NCI-H345 (cell line): ENCODE results near the gene ORM1.

Experiments
- DNase-seq: peaks from one replicate; lab custom pipeline; 2025; lab: John Stamatoyannopoulos, UW

ORM1 gene

DNA sequence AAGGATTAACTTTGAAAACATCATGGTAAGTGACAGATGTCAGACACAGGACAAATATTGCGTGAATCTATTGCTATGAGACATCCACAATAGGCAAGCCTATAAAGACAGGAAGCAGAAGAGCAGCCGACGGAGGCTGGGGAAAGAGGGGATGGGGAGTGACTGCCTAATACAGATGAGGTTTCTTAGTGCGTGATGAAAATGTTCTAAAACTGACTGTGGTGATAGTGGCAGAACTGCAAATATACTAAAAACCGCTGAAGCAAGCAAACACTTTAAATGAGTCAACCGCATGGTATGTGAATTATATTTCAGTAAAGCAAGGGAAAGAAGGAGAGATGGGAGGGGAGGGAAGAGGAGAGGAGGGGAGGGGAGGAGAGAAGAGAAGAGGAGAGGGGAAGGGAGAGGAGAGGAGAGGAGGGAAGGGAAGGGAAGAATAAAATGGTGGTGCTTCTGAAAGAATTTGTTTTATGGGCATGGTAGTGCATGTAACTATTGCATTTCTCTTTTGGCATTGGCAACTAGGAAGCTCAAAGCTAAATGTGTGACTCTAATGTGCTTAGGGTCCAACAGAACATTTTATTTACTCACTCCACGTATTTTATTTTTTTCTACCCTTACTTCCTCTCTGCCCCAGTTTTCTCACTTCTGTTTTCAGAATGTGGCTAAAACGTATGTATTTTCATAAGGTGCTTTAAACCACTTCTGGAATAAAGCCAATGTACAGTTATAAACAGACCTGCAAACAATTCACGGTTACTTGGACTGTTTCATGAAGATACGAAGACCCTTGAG is 43.6 kb downstream of the ORM1 start:
- DNase-seq = no peak

GRCh38 chr9:114367366-114367765 is 44.5 kb downstream of the ORM1 start:
- DNase-seq = no peak

- DNase-seq = no peak
These were observed 45.1 kb downstream of the ORM1 start for GRCh38 chr9:114367772-114368569.

DNA sequence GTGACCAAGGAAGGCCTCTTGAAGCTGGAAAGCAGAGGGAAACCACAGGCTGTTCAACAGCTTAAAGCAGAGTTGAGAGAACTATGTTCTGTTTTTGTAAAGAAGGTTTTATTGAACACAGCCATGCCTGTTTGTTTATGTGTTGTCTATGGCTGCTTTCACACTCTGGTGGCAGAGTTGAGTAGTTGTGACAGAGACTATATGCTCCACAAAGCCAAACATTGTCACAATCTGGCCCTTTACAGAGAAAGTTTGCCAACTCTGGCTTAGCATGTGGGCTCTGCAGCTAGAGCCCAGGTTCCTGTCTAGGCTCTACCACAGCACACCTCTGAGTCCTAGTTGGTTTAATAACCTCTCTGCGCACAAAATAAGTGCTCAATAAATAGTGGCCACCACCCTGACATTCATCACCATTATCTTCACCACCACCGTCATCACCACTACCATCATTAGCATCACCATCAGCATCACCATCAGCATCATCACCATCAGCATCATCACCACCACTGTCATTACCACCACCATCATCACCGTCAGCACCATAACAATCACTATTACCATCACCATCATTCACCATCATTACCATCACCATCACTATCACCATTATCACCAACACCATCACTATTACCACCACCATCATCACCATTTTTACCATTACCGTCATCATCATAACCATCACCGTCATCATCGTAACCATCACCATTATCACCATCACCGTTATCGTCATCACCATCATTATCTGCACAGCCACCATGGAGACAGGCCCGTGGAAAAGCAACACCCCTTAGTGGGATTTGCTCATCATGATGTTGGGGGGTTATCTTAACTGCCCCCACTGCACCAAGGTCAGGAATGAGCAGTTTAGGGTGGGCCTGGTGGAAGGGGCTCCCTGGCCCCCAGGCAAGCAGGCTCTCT is 46.6 kb downstream of the ORM1 start:
- no peak for DNase-seq

DNA sequence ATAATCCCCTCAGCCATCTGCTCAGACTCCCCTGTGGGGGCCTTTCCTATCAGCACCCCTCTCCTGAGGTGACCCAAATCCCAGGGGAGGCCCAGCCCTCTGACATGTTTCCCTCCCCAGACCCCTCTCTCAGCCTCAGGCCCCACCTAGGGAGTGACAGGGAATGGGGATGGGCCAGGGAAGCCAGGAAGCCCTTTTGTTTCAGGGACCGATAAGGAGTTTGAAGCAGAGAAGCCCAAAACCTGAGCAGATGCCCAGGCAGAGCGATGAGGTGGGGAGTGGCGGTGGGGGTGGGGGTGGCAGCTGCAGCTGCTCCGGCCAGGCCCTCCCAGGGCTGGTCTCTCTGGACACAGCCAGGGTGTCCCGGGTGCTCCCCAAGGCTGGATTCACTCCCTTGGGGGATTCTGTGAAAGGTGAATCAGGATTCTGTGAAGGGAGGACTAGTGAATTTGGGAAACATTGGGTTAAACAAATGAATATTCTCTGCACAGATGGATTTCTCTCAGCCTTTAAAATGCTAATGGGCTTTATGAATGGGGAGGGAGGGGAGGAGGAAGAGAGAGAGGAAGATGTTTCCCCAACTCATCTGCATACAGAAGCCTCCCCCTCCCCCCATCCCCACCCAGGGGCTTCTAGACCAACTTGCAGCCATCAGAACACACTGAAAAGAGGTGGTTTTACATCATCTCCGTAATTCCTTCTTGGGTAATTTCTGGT is 47.5 kb downstream of the ORM1 start:
- no peak for DNase-seq

DNA sequence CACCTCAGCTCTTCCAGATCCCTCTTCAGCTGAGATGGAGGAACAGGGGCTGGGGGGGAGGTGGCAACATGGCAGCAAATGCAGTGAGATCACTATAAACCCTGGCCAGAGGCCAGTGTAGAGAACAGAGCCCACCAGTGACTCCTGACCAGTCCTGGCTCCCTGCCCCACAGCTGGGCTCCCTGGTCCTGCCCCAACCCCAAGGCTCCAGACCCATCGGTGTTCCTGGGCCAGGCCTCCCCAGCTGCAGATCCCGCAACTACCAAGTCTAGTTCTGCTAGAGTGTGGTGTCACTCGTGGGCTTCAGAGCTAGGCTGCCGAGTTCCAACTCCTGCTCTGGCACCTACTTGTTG is 48.0 kb downstream of the ORM1 start:
- DNase-seq = no peak

- no peak for DNase-seq
These were observed 48.5 kb downstream of the ORM1 start for GRCh38 chr9:114371343-114371944.

DNA sequence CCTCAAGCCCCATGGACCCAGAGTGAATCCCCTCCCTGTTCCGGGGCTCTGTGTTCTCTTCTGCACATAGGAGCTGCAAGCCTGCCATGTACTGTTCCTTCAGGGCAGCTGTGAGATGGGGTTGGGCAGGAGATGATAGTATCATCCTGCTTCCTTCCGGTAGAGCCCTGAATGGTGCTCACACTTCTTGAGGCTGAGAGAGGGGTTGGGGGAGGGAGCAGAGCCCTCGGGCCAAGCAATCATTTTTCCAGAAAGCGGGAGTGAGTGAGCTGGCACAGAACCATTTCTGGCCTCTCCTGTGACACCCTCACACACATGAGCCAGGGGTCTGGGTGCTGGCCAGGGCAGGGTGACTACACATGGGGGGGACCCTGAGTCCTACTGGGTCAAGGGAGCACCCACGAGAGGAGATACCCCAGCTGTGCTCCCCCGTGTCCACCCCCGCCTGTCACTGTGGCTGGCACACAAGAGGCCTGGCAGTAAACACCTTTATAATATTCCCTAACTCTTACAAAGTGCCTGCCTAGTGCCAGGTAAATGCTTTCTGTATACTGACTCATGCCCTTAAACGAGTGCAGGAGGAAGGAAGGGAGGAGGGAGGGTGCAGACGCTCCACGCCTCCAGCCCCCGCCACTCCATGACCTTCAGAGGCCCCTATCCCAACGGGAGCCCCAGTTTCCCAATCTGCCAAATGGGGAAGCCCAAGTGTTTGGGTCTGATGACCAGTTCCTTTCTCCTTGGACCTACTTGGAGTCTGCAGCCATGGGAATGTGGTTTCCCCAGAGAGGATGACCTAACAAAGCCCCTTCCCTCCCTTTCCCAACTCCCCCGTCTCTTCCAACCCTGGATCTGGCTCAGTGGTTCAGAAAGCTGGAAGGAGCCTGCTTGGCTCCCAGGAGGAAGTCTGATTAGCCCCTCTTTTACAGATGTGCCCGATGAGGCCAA is 49.3 kb downstream of the ORM1 start:
- DNase-seq = no peak

DNA sequence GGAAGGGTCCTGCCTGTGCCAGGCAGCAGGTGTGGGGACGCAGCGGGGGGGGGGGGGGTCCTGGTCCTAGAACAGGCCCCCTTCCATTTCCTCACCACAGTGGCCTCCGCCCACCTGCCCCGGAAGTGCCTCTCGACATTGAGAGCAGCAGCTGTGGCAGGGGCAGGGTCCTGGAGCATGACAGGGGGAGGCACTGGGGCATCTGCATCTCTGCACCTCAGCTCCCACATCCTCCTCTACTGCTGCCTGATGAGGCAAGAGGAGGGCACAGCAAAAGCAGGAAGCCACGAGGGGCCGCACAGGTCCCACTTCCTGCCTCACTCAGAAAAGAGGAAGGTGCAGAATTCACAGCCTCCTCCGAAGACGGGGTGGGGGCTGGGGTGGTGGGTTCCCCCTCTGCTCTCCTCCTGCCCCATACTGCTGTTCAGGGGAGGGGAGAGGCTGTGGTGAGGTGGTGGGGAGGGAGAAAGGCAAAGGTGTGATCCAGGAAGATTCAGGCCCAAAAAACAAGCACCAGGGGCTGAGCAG is 50.1 kb downstream of the ORM1 start:
- no peak for DNase-seq

GRCh38 chr9:114373960-114374730 is 51.2 kb downstream of the ORM1 start:
- no peak for DNase-seq

DNA sequence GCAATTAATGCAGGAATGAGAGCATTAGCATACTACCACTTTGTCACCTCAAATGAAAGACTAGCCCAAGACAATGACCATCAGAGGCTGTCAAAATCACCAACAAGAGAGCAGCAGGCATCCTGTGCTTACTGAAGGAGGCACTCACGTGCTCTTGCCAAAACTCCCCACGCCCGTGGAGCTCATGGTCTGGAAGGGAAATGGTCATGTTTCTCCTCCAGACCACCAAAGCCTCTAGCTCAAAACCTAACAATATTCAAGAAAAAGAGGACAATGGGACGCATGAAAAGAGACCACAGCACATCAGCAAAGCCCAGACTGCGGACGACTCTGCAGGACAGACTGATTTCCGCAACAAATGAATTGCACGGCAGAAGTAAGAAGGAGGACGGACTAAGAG is 52.0 kb downstream of the ORM1 start:
- no peak for DNase-seq

GRCh38 chr9:114375386-114376175 is 52.7 kb downstream of the ORM1 start:
- DNase-seq = no peak
